Suprapubic skin (tissue), 4 donors: Measurements from ENCODE around the gene LGALS7B. TPM values are rescaled to one million over a fixed set of nuclear protein-coding genes. Genes with fewer than 3 reads are reported as not detected.

Source experiments
- DNase-seq, 2 donors: peaks; one replicate each; pipeline ENCODE4 v3.0.0-alpha.2; 2019; ENCODE audit warnings: low spot score in 2 of 2
- H3K27ac ChIP-seq: fragments of 200-600 bp; sonication (generic); one replicate; pipeline ENCODE4 v1.5.1; 2019
- H3K27me3 ChIP-seq: fragments of 200-600 bp; sonication (generic); one replicate; pipeline ENCODE4 v1.5.1; 2019
- H3K36me3 ChIP-seq: fragments of 200-600 bp; sonication (generic); one replicate; pipeline ENCODE4 v1.5.1; 2019
- H3K4me1 ChIP-seq: fragments of 200-600 bp; sonication (generic); one replicate; pipeline ENCODE4 v1.5.1; 2019
- H3K4me3 ChIP-seq: fragments of 200-600 bp; sonication (generic); one replicate; pipeline ENCODE4 v1.5.1; 2019; ENCODE audit warnings: mild to moderate bottlenecking
- H3K9me3 ChIP-seq: fragments of 200-600 bp; sonication (generic); one replicate; pipeline ENCODE4 v1.5.1; 2019
- EP300 ChIP-seq: sonication (generic); formaldehyde crosslinking; IDR thresholded peaks from one replicate; pipeline ENCODE4 v1.6.1; 2017; ENCODE audit warnings: antibody characterized with exemption
- POLR2A ChIP-seq, 2 donors: fragments of 450-650 bp; IDR thresholded peaks; one replicate each; pipeline ENCODE4 v1.6.1; 2017; ENCODE audit warnings: antibody characterized with exemption in 2 of 2, mild to moderate bottlenecking in 2 of 2, moderate library complexity in 2 of 2
- POLR2AphosphoS5 ChIP-seq, 3 donors: sonication (generic); formaldehyde crosslinking; IDR thresholded peaks; one replicate each; pipeline ENCODE4 v1.6.1; 2017; ENCODE audit warnings: antibody characterized with exemption in 3 of 3
- WGBS: methylation state at CpG from one replicate; pipeline ENCODE4 v1.1.5; 2018; 5-methylcytosine and 5-hydroxymethylcytosine counted together
- total RNA-seq, 4 donors: library from RNA; depleted of rRNA; stranded (reverse); fragments of >200 nt; gene quantifications; one replicate each; pipeline ENCODE4 v1.1.0, GENCODE V29; 2016
- TF ChIP-seq, protein P1 (sequence below), 2 donors: fragments of 200-600 bp in 1 of 2; fragments of 450-650 bp in 1 of 2; sonication (generic) in 1 of 2; IDR thresholded peaks; one replicate each; pipeline ENCODE4 v1.5.1; 2016 to 2019; ENCODE audit warnings: antibody characterized with exemption in 2 of 2, mild to moderate bottlenecking in 1 of 2, moderate library complexity in 1 of 2

LGALS7B gene
- total RNA-seq, 4 donors from 2014 or later = 1,712 to 6,564 (median 4,773) TPM

DNA sequence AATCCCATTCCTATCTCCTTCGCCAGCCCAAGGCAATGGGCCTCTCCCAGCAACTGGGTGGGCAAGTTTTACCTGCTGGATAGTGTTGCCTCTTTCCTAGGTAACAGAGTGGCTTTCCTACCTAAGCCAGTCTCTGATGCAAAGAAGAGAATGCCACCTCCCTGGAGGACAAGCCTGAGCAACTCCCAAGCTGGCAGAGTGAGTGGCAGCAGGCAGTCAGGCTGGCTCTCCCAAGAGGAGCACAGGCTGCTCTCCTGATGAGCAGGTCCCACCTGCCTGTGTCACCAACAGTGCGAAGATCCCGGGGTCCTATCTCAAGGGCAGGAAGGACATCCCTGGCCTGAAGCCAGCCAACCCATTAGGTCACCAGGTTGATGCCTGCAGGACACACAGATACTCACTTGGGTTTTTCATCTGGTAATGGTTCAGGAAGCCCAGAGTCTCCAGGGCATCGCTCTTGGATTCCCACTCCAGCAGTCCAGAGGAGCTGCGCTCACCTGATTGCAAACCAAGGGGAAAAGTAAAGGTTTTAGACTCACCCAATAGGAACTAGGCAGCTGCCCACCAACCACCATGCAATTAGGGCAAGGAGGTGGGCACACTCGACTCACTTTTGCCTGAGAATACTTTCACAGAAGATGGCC, 48.1 kb downstream of the LGALS7B start:
- H3K27me3 ChIP-seq = no peaks in the 10 kb centered on the region
- WGBS = 55% methylated on average over 4 of the region's 6 CpGs
- H3K36me3 ChIP-seq = peaks cover 61% of the 10 kb centered on the region
- H3K9me3 ChIP-seq = no peaks in the 10 kb centered on the region
- no peak for DNase-seq
- H3K4me3 ChIP-seq = no peak overlapping the region
- peak overlapping the region; percentile 88 for H3K27ac ChIP-seq
- TF ChIP-seq, protein P1, sequence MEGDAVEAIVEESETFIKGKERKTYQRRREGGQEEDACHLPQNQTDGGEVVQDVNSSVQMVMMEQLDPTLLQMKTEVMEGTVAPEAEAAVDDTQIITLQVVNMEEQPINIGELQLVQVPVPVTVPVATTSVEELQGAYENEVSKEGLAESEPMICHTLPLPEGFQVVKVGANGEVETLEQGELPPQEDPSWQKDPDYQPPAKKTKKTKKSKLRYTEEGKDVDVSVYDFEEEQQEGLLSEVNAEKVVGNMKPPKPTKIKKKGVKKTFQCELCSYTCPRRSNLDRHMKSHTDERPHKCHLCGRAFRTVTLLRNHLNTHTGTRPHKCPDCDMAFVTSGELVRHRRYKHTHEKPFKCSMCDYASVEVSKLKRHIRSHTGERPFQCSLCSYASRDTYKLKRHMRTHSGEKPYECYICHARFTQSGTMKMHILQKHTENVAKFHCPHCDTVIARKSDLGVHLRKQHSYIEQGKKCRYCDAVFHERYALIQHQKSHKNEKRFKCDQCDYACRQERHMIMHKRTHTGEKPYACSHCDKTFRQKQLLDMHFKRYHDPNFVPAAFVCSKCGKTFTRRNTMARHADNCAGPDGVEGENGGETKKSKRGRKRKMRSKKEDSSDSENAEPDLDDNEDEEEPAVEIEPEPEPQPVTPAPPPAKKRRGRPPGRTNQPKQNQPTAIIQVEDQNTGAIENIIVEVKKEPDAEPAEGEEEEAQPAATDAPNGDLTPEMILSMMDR (IDR thresholded peaks at IDR 0.05) = no peak
- peak in 2 of 3 donors; percentile 27 to 55 for TF ChIP-seq POLR2AphosphoS5 (IDR thresholded peaks at IDR 0.05)
- peaks cover 76% of the 10 kb centered on the region for H3K4me1 ChIP-seq

DNA sequence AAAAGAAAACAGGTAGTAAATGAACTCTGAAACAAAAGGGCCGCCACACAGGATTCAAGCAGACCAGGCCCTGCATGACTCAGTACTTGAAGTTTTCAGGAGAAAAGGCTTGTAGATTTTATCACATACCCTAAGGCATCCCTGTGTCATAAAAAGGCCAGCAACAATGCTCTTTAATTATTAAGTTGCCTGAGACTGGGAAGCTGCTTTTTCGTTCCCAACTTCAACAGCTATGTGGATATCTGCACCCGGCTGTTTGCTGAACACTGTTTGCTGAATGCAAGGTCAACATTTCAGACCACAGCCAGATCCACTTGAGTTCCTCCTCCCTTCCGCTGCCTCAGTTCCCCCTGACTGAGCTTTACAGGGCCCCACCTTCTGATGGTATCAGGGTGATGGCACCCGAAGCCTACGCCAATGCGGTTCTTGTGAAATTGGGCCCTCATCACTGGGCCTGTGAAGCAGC, 48.7 kb downstream of the LGALS7B start:
- DNase-seq = no peak
- TF ChIP-seq, protein P1 (IDR thresholded peaks at IDR 0.05) = no peak
- no peak for TF ChIP-seq POLR2AphosphoS5 (IDR thresholded peaks at IDR 0.05)
- no peak for TF ChIP-seq POLR2A (IDR thresholded peaks at IDR 0.05)
- no peak for TF ChIP-seq EP300
- H3K27ac ChIP-seq = peak overlapping the region; percentile 88
- H3K27me3 ChIP-seq = no peaks in the 10 kb centered on the region
- H3K9me3 ChIP-seq = no peaks in the 10 kb centered on the region
- H3K36me3 ChIP-seq = peaks cover 67% of the 10 kb centered on the region
- WGBS = 65% methylated on average over 7 of the region's 7 CpGs
- H3K4me3 ChIP-seq = no peak overlapping the region
- H3K4me1 ChIP-seq = peaks cover 71% of the 10 kb centered on the region

DNA sequence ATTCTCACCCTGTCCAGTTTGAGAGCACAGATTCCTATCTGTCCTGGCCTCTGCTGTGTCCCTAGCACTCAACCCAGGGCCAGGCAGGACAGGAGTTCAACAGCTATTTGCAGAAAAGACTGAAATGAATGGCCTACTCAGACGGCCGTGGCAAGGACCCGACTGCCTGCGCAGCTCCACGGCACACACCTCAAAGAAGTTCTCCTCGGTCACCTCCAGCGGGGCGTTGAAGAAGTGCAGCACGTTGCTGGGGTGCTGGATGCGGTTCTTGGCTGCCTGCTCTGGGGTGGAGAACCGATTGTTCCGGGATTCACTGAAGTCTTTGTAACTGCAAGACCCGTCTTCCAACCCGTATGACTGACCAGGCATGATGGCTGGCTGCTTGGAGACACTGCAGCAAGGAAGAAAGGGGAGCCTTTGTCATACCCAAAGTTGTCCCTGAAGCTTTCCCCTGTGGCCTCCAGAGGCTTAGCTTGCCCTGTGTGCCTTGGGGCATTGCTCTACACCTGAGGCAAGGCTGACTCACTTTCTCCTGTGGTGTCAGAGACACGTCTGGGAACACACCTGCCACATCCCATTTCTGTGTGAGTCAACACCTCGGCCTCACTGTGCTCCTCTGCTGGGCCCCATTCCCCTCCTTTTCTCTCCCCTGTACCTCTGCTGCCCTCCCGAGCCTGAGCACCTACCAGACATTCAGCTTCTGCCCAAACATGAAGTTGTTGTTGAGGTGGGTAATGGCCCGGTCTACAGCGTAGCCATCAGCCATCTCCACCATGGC, 49.4 kb downstream of the LGALS7B start:
- Histone ChIP-seq H3K4me1 (peaks cover 68% of the 10 kb centered on the region), H3K27me3 (no peaks in the 10 kb centered on the region), H3K36me3 (peaks cover 74% of the 10 kb centered on the region), H3K4me3 (no peak overlapping the region), H3K27ac (peak overlapping the region; percentile 88), H3K9me3 (no peaks in the 10 kb centered on the region)
- TF ChIP-seq POLR2AphosphoS5 (IDR thresholded peaks at IDR 0.05) (peak in 2 of 3 donors; percentile 41 to 53), EP300 (no peak), POLR2A (IDR thresholded peaks at IDR 0.05) (no peak)
- TF ChIP-seq, protein P1 (IDR thresholded peaks at IDR 0.05) = peak in 1 of 2 donors; percentile 13
- DNase-seq = no peak
- WGBS = 55% methylated on average over 13 of the region's 19 CpGs

DNA sequence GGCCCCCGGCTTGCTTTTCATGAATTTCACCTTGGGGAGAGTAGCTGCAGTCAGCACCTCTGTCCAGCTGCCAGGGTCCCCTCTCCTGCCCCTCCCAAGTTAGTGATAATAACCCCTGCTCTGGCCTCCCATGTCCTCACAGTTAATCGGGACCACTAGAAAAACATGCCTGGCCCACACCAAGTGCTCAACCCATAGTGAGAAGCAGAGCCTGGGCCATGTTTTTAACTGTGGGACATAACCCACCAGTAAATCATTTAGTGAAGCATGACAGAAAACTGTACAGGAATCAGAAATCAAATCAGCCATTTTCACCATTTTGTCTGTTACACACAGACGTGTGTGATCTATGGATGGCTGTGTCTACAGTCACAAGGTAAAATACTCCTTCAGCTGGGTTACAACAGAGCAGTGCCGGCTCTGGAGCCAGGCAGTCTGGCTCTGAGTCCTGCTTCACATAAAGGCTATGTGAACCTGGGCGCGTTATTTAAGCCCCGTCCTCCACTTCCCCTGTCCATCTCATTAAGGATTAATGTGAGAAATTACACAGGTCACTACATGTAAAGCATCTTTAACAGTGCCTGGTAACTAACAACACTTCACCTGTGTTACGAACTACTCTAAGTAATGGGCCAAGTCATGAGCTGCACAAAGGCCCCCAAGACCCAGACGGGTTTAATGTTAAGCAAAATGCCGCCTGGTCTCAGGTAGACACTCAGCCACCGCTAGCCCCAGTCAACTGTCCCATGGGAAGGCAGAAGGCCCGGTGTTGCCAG, 50.2 kb downstream of the LGALS7B start:
- no peaks in the 10 kb centered on the region for H3K9me3 ChIP-seq
- no peak for DNase-seq
- peaks cover 71% of the 10 kb centered on the region for H3K4me1 ChIP-seq
- peak overlapping the region; percentile 88 for H3K27ac ChIP-seq
- no peak overlapping the region for H3K4me3 ChIP-seq
- 72% methylated on average over 12 of the region's 12 CpGs for WGBS
- TF ChIP-seq POLR2A (IDR thresholded peaks at IDR 0.05) = no peak
- no peak for TF ChIP-seq POLR2AphosphoS5 (IDR thresholded peaks at IDR 0.05)
- TF ChIP-seq EP300 = no peak
- TF ChIP-seq, protein P1 (IDR thresholded peaks at IDR 0.05) = no peak
- H3K36me3 ChIP-seq = peaks cover 82% of the 10 kb centered on the region
- H3K27me3 ChIP-seq = no peaks in the 10 kb centered on the region
